Epithelial cell of esophagus (primary cell): ENCODE results near the gene B3GNT8.
A peak's percentile ranks its signal among the peaks of the same experiment; 100 is the strongest.

ENCODE experiments used
- DNase-seq: peaks from one replicate; pipeline ENCODE4 v3.0.0; 2010; ENCODE audit warnings: low read depth
- H3K4me3 ChIP-seq: 2 replicates; pipeline ENCODE4 v1.5.1; 2011; ENCODE audit warnings: mild to moderate bottlenecking, low read length, control low read depth
- CTCF ChIP-seq: IDR thresholded peaks from 2 replicates; pipeline ENCODE4 v1.5.1; 2011; ENCODE audit warnings: low read depth, mild to moderate bottlenecking, low read length, control low read depth, inconsistent platforms; ENCODE audit not compliant: insufficient read depth; ENCODE audit errors: missing control alignments

The B3GNT8 gene

GRCh38 chr19:41398050-41398418, 29.1 kb downstream of the B3GNT8 start:
- no peak for TF ChIP-seq CTCF
- peak overlapping the region; percentile 95 for H3K4me3 ChIP-seq
- DNase-seq = no peak

- DNase-seq = peak; percentile 100
- TF ChIP-seq CTCF = no peak
These were observed 29.8 kb downstream of the B3GNT8 start, which contains the start of the genes BCKDHA and EXOSC5 for GRCh38 chr19:41397086-41398049. BCKDHA (plus strand) TSS chr19:41397818; CDS start chr19:41397828, 10 bp downstream. EXOSC5 (minus strand) TSS chr19:41397359; CDS start chr19:41397328, 31 bp downstream.

GRCh38 chr19:41395355-41395754, 31.8 kb downstream of the B3GNT8 start:
- DNase-seq = no peak
- H3K4me3 ChIP-seq = no peak overlapping the region
- no peak for TF ChIP-seq CTCF

More at GRCh38 chr19:41397086-41398049, 29.8 kb downstream of the B3GNT8 start, which contains the start of the genes BCKDHA and EXOSC5:
- H3K4me3 ChIP-seq = peak within 1 kb of the TSS; percentile 95

- DNase-seq = no peak
- H3K4me3 ChIP-seq = no peak overlapping the region
- TF ChIP-seq CTCF = no peak
These were observed 34.4 kb downstream of the B3GNT8 start for GRCh38 chr19:41392775-41393174.

- no peak for TF ChIP-seq CTCF
- no peak overlapping the region for H3K4me3 ChIP-seq
- no peak for DNase-seq
These were observed 35.6 kb downstream of the B3GNT8 start for GRCh38 chr19:41391618-41392017.

- no peak overlapping the region for H3K4me3 ChIP-seq
These were observed 40.7 kb downstream of the B3GNT8 start for GRCh38 chr19:41386442-41386841.

More at GRCh38 chr19:41386442-41386841, 40.7 kb downstream of the B3GNT8 start:
- DNase-seq = peak; percentile 86
- no peak for TF ChIP-seq CTCF
